Mesenchymal stem cell (in vitro differentiated cells and primary cell): Measurements from ENCODE around the gene MAP4K4.
A peak's percentile ranks its signal among the peaks of the same experiment; 100 is the strongest.

Source experiments
- DNase-seq: peaks from one replicate; pipeline ENCODE4 v3.0.0-alpha.2; 2013
- H2AFZ ChIP-seq: one replicate; pipeline ENCODE4 v1.6.1; 2013; ENCODE audit warnings: low read depth, mild to moderate bottlenecking, control low read depth, inconsistent platforms, low read length, moderate library complexity
- H2AK5ac ChIP-seq: 2 replicates; pipeline ENCODE4 v1.6.1; 2013; ENCODE audit warnings: low read length, moderate library complexity, mild to moderate bottlenecking, inconsistent platforms; ENCODE audit not compliant: severe bottlenecking
- H2BK120ac ChIP-seq: one replicate; pipeline ENCODE4 v1.6.1; 2013; ENCODE audit warnings: low read depth, mild to moderate bottlenecking, inconsistent platforms, low read length, moderate library complexity
- H2BK12ac ChIP-seq, 2 experiments: one replicate each; pipeline ENCODE4 v1.6.1; 2013; ENCODE audit warnings: inconsistent platforms in 2 of 2, low read length in 2 of 2, mild to moderate bottlenecking in 2 of 2, moderate library complexity in 2 of 2, control low read depth in 1 of 2
- H2BK15ac ChIP-seq: one replicate; pipeline ENCODE4 v1.6.1; 2013; ENCODE audit warnings: mild to moderate bottlenecking, low read depth, inconsistent platforms; ENCODE audit not compliant: poor library complexity, severe bottlenecking
- H2BK5ac ChIP-seq: 2 replicates; pipeline ENCODE4 v1.6.1; 2013; ENCODE audit warnings: low read depth, mild to moderate bottlenecking, low read length, control low read depth, inconsistent platforms; ENCODE audit not compliant: poor library complexity, severe bottlenecking
- H3K14ac ChIP-seq, 2 experiments: one replicate each; pipeline ENCODE4 v1.6.1; 2013; ENCODE audit warnings: inconsistent platforms in 2 of 2, low read length in 2 of 2, control low read depth in 1 of 2, mild to moderate bottlenecking in 1 of 2, moderate library complexity in 1 of 2
- H3K18ac ChIP-seq, 2 experiments: one replicate each; pipeline ENCODE4 v1.6.1; 2013; ENCODE audit warnings: inconsistent platforms in 2 of 2, low read length in 2 of 2, control low read depth in 1 of 2, low read depth in 1 of 2, mild to moderate bottlenecking in 1 of 2
- H3K23ac ChIP-seq, 2 experiments: one replicate each; pipeline ENCODE4 v1.6.1; 2013; ENCODE audit warnings: inconsistent platforms in 2 of 2, low read length in 2 of 2, mild to moderate bottlenecking in 2 of 2, moderate library complexity in 2 of 2, control low read depth in 1 of 2
- H3K27ac ChIP-seq: 2 replicates; pipeline ENCODE4 v1.5.1; 2013; ENCODE audit warnings: mild to moderate bottlenecking, moderate library complexity, low read length, control low read depth, inconsistent platforms; ENCODE audit not compliant: poor library complexity, severe bottlenecking
- H3K27me3 ChIP-seq, 2 experiments: 2 replicates each; pipeline versions ENCODE4 v1.6.1 to v1.7.0; 2013; ENCODE audit warnings: low read length in 2 of 2, mild to moderate bottlenecking in 2 of 2, moderate library complexity in 2 of 2, control low read depth in 1 of 2, inconsistent platforms in 1 of 2; ENCODE audit not compliant: control insufficient read depth in 1 of 2, insufficient read depth in 1 of 2
- H3K36me3 ChIP-seq, 2 experiments: 2 replicates each; pipeline versions ENCODE4 v1.6.1 to v1.7.0; 2013; ENCODE audit warnings: low read length in 2 of 2, control low read depth in 1 of 2, inconsistent platforms in 1 of 2, low read depth in 1 of 2, mild to moderate bottlenecking in 1 of 2; ENCODE audit not compliant: insufficient read depth in 2 of 2, control insufficient read depth in 1 of 2
- H3K4ac ChIP-seq, 2 experiments: one replicate each; pipeline ENCODE4 v1.6.1; 2013; ENCODE audit warnings: inconsistent platforms in 2 of 2, low read length in 2 of 2, mild to moderate bottlenecking in 2 of 2, moderate library complexity in 2 of 2, control low read depth in 1 of 2, low read depth in 1 of 2
- H3K4me1 ChIP-seq: 2 replicates; pipeline ENCODE4 v1.6.1; 2013; ENCODE audit warnings: low read depth, low read length, control low read depth; ENCODE audit not compliant: control insufficient read depth, insufficient read depth
- H3K4me2 ChIP-seq: 2 replicates; pipeline ENCODE4 v1.6.1; 2013; ENCODE audit warnings: low read length, mild to moderate bottlenecking, inconsistent platforms; ENCODE audit not compliant: poor library complexity, severe bottlenecking
- H3K4me3 ChIP-seq, 2 experiments: 2 replicates each; pipeline versions ENCODE4 v1.5.1 to v1.7.0; 2013; ENCODE audit warnings: low read length in 2 of 2, mild to moderate bottlenecking in 2 of 2, control low read depth in 1 of 2, low read depth in 1 of 2; ENCODE audit not compliant: insufficient read depth in 1 of 2
- H3K79me1 ChIP-seq: replicated peaks from 2 replicates; pipeline ENCODE4 v1.6.1; 2013; ENCODE audit warnings: mild to moderate bottlenecking, control low read depth, low read length, inconsistent platforms; ENCODE audit not compliant: poor library complexity, severe bottlenecking
- H3K9ac ChIP-seq: 2 replicates; pipeline ENCODE4 v1.7.0; 2013; ENCODE audit warnings: mild to moderate bottlenecking, low read length, moderate library complexity
- H3K9me3 ChIP-seq: 2 replicates; pipeline ENCODE4 v1.7.0; 2013; ENCODE audit warnings: mild to moderate bottlenecking, low read length; ENCODE audit not compliant: control insufficient read depth
- H4K8ac ChIP-seq: one replicate; pipeline ENCODE4 v1.6.1; 2013; ENCODE audit warnings: inconsistent platforms, mild to moderate bottlenecking, low read length, moderate library complexity
- H4K91ac ChIP-seq: one replicate; pipeline ENCODE4 v1.6.1; 2013; ENCODE audit warnings: mild to moderate bottlenecking, low read length, inconsistent platforms
- WGBS: methylation state at CpG from one replicate; pipeline ENCODE4 v1.1.7; 2013; ENCODE audit warnings: mixed read lengths; 5-methylcytosine and 5-hydroxymethylcytosine counted together

MAP4K4 gene

GRCh38 chr2:101759162-101759561 is 61.7 kb downstream of the MAP4K4 start:
- H3K4ac ChIP-seq = no peak overlapping the region
- no peak overlapping the region for H2BK12ac ChIP-seq
- no peaks in the 10 kb centered on the region for H3K9me3 ChIP-seq
- H2AFZ ChIP-seq = no peak overlapping the region
- no peaks in the 10 kb centered on the region for H3K27me3 ChIP-seq
- peaks cover 0 to 52% of the 10 kb centered on the region in 2 experiments for H3K36me3 ChIP-seq
- no peak overlapping the region for H3K4me3 ChIP-seq
- no peak overlapping the region for H2BK5ac ChIP-seq
- peak overlapping the region; percentile 78 for H3K27ac ChIP-seq
- peaks cover 20% of the 10 kb centered on the region for H3K4me1 ChIP-seq
- no peak overlapping the region for H2AK5ac ChIP-seq
- no peak overlapping the region for H2BK15ac ChIP-seq
- no peak overlapping the region for H4K8ac ChIP-seq
- no peak overlapping the region for H3K23ac ChIP-seq
- no CpG with 5 or more reads among the region's 2 CpGs for WGBS
- H4K91ac ChIP-seq = no peak overlapping the region
- no peak overlapping the region for H3K18ac ChIP-seq
- DNase-seq = peak; percentile 98
- no peaks in the 10 kb centered on the region for H3K79me1 ChIP-seq
- H3K4me2 ChIP-seq = no peak overlapping the region
- H3K9ac ChIP-seq = no peak overlapping the region
- H3K14ac ChIP-seq = no peak overlapping the region
- no peak overlapping the region for H2BK120ac ChIP-seq

DNA sequence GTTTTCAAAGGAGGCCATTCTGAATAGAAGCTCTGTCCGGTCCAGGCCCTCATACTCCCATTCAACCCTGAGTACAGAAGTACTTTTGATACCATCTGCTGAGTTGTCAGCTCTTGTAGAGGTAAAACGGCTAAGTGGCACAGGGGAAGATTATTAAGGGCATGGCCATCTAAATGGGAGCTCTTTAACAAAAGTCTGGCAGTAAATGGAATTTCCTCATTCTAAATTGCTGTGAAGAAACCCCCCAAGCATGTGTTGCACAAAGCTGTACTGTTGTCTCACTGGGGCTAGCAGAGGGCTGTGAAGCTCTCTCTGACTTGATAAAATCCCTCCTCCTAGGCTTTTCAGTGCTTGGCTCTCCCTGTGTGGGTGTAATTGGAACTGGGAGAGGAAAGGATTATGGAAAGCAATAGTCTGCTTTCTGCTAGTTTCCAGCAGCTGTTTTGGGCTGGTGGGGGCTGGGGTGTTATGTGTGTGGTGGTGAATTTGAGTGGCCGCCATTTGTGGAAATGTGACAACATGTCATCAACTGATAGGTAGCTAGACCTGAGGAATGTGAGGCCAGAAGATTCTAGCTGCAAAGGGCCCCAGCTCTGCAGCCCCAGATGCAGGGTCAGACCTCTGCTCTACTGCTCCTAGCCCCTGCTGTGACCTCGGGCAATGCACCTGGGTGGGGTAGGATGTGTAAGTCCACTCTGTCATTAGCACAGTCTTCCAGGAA is 65.1 kb downstream of the MAP4K4 start:
- Histone ChIP-seq H2BK15ac (peak overlapping the region; percentile 36), H3K4me2 (no peak overlapping the region), H2AFZ (no peak overlapping the region), H4K8ac (no peak overlapping the region), H3K9ac (peak overlapping the region; percentile 14), H4K91ac (no peak overlapping the region), H3K4ac (peak overlapping the region in 1 of 2 experiments; percentile 3), H3K23ac (no peak overlapping the region), H2BK12ac (peak overlapping the region in 1 of 2 experiments; percentile 32), H2AK5ac (peak overlapping the region; percentile 5), H3K27me3 (no peaks in the 10 kb centered on the region), H3K18ac (peak overlapping the region; percentile 9 to 26), H3K4me1 (peaks cover 18% of the 10 kb centered on the region), H3K14ac (no peak overlapping the region), H3K36me3 (peaks cover 0 to 36% of the 10 kb centered on the region in 2 experiments), H3K9me3 (no peaks in the 10 kb centered on the region), H2BK120ac (peak overlapping the region; percentile 54), H2BK5ac (peak overlapping the region; percentile 20), H3K79me1 (no peaks in the 10 kb centered on the region), H3K27ac (no peak overlapping the region), H3K4me3 (no peak overlapping the region)
- DNase-seq = no peak
- 88% methylated on average over 4 of the region's 4 CpGs for WGBS

- Histone ChIP-seq H2BK15ac (no peak overlapping the region), H3K14ac (no peak overlapping the region), H2BK120ac (no peak overlapping the region), H3K36me3 (peaks cover 0 to 28% of the 10 kb centered on the region in 2 experiments), H4K8ac (no peak overlapping the region), H3K27me3 (no peaks in the 10 kb centered on the region), H4K91ac (no peak overlapping the region), H3K23ac (no peak overlapping the region), H3K18ac (peak overlapping the region in 1 of 2 experiments; percentile 40), H3K79me1 (no peaks in the 10 kb centered on the region), H2AK5ac (no peak overlapping the region), H3K9ac (peak overlapping the region; percentile 14), H3K27ac (peak overlapping the region; percentile 28), H2BK5ac (no peak overlapping the region), H3K4me2 (no peak overlapping the region), H2AFZ (no peak overlapping the region), H3K4me3 (no peak overlapping the region), H2BK12ac (no peak overlapping the region), H3K4me1 (peaks cover 18% of the 10 kb centered on the region), H3K9me3 (no peaks in the 10 kb centered on the region), H3K4ac (peak overlapping the region in 1 of 2 experiments; percentile 10)
- DNase-seq = no peak
- no CpG with 5 or more reads among the region's 5 CpGs for WGBS
Measured at GRCh38 chr2:101763496-101764333, 66.2 kb downstream of the MAP4K4 start.

GRCh38 chr2:101766337-101766736 is 68.8 kb downstream of the MAP4K4 start:
- Histone ChIP-seq H3K4me2 (no peak overlapping the region), H2BK5ac (no peak overlapping the region), H3K23ac (no peak overlapping the region), H3K18ac (no peak overlapping the region), H3K79me1 (peaks cover 1% of the 10 kb centered on the region), H3K4me1 (peaks cover 18% of the 10 kb centered on the region), H2BK120ac (no peak overlapping the region), H4K91ac (no peak overlapping the region), H3K36me3 (peaks cover 0 to 28% of the 10 kb centered on the region in 2 experiments), H2AFZ (no peak overlapping the region), H2AK5ac (no peak overlapping the region), H3K27me3 (no peaks in the 10 kb centered on the region), H3K9me3 (no peaks in the 10 kb centered on the region), H4K8ac (no peak overlapping the region), H3K27ac (peak overlapping the region; percentile 79), H2BK15ac (no peak overlapping the region), H3K14ac (peak overlapping the region in 1 of 2 experiments; percentile 64), H3K9ac (peak overlapping the region; percentile 34), H3K4ac (no peak overlapping the region), H2BK12ac (no peak overlapping the region), H3K4me3 (no peak overlapping the region)
- no peak for DNase-seq
- WGBS = 100% methylated on average over 1 of the region's 2 CpGs
